HG02981 (cell line): ENCODE data around the gene ELP2.
"Not testable (repeated sequence)": the region's sequence is repeated elsewhere in the genome, so short reads cannot be mapped to it uniquely, and the experiment has no call there.

Experiments used
- ATAC-seq: cut with Tn5 transposase; IDR thresholded peaks from one replicate; pipeline ENCODE4 v1.9.1; 2021; ENCODE audit warnings: mild to moderate bottlenecking, moderate library complexity; ENCODE audit not compliant: unreplicated experiment

The ELP2 gene

DNA sequence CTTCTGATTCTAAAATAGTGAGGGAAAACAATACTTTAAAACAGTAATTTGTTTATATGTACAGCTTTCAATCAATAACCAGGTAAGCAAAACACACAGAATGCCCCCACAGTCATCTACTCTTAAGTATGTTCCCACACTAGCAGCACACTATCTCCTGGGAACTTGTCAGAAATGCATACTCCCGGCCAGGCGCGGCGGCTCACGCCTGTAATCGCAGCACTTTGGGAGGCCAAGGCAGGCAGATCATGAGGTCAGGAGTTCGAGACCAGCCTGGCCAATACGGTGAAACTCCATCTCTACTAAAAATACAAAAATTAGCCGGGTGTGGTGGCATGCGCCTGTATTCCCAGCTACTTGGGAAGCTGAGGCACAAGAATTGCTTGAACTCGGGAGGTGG, 12.9 kb upstream of the ELP2 start:
- ATAC-seq: not testable (repeated sequence)

DNA sequence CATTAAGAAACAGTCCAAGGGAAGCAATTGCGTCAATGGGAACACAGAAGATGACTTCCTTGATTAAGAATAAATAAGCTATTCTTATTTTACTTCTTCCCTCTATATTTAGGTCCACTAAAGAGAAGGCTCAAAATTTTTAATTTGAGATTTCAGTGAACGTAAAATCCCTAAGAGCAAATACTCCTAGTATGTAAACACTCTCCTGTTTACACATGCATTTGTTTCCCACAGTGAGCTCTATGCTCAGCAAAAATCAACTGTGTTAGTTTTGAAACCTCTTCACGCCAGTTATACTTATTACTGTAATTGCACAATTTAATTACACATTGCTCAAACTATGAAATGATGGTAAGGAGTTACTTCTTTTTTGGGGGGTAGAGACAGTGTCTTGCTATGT, 9.4 kb upstream of the ELP2 start:
- ATAC-seq: no peak

DNA sequence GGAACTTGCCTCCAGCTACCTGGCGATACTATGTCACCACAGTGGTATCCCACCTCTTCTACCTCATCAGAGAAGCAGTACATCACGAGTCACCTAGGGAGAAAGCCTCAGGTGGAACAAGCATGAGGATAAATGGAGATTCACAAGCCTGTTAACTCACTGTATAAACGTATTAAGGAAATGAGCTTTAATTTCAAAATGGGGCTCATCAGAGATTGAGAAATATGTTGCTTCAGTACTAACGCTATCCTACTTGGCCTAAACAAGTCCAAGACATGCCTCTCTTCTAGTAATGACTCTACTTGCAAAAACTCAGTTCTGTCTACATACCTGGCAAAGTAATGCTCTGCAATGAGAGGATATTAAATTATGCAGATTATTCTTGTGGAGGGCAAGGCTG, 4.9 kb upstream of the ELP2 start:
- ATAC-seq: no peak

DNA sequence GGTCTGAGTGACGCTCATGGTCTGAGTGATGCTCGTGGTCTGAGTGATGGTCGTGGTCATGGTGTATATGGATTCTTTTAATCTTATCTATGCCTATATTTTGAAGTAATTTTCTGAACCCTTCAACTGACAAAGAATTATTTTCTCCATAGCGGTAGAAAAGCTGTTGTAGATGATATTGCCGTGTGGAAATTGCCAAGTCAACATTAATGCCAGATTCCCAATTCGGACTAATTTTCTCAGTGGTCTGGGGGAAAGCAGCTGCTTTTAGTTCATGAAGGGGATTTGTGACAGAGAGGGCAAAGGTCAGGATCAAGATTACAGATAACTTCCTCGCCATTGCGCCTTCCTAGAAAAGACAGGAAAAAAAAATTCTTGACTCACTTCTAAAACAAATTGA, 3.0 kb upstream of the ELP2 start:
- ATAC-seq: no peak

DNA sequence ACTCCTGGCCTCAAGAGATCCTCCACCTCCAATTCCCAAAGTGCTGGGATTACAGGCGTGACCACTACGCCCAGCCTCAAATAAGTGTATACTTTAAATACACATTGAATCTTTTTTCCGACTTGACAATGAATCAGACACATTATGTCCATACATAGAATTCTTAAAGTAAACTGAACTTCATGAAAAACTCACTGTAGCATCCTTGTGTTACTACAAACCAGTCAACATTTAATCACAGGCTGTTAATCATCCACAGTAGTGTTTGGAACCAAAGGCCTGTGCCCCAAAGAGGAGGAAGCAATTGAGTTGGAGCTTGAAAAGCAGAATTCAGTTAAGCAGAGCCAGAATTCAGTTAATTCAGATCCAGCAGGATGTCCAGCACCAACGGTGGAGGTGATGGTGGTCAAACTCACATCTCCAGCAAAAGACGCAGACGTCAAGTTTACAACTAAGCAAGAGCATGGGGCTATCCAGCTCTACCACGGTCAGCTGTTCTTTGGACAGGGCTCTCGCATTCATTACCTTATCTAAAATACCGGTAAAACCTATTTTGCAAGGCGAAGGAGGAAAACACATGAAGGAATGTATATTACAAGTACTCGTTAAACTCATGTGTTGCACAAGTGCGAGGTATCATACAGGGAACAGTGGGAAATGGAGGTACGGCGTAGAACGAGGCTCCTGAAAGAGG, 1.7 kb upstream of the ELP2 start:
- no peak for ATAC-seq

DNA sequence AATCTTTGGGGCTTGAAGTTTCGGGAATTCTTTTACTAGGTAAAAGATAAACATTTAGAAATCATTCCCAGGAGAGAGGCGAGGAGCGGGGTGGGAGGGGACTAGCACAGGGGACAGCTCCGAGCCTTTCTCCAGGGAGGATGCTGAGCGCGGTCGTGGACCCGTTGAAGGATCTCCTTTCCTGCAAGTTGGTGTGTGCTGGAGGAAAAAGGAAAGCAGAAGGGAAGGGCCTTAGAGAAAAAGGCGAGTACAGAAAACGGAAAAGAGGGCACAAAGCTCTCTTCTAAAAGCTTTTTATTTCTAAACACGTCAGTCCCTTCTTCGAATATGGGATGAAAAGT, 1.2 kb upstream of the ELP2 start:
- ATAC-seq: no peak

DNA sequence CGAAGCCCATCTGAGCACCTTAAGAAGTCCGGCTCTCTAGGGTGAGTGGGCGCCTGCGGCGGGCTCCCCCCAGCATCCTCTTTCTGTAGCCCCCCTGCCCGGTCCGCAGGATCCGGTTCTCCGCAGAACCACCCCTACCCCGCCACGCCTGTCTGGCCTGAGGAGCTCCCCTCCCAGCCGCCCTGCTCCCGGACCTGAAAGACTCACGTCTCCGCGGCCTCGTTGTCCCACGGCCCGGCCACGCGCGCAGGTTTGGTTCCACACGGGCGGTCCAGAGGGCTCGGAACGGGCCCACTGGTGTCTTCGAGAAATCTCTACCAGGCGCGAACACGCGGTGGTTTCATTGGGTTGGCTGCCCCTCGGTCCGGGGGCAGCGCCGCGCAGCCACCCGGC, 796 bp upstream of the ELP2 start:
- peak; percentile 8 for ATAC-seq

DNA sequence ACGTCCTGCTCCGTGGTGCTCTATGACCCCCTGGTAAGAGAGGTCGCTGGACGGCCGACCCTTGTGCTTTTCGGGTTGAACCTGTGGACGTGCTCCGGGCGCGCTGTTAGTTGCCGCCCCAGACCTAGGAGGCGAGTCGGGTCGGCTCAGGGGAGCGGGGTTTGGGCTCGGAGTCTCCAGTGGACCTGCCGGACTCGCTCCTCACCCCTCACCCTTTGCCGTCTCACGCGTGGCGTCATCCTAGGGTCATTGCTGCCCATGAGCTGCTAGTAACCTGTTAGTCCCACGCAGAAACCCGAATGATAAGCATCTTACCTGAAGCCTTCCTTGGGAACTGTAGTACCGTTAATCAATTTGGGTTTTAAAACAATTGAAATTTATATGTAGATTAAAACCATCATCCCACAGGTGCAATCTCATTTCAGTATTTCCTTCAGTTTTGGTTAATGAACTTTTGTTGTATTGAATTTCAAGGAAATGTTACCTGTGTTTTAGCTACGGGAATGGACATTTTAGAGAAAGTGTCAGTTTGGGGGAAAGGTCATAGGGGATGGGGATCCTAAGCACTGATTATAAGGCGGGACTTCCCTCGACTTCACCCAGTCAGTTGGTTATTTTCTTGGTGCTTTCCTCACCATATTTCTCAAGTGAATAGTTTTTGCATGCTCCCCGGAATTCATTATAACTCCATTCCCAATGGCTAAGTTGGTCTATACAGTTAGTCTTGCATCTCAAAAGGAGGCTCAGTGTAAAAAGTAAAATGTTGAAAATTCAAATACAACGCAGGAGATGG, 536 bp downstream of the ELP2 start:
- ATAC-seq: peak; percentile 22

DNA sequence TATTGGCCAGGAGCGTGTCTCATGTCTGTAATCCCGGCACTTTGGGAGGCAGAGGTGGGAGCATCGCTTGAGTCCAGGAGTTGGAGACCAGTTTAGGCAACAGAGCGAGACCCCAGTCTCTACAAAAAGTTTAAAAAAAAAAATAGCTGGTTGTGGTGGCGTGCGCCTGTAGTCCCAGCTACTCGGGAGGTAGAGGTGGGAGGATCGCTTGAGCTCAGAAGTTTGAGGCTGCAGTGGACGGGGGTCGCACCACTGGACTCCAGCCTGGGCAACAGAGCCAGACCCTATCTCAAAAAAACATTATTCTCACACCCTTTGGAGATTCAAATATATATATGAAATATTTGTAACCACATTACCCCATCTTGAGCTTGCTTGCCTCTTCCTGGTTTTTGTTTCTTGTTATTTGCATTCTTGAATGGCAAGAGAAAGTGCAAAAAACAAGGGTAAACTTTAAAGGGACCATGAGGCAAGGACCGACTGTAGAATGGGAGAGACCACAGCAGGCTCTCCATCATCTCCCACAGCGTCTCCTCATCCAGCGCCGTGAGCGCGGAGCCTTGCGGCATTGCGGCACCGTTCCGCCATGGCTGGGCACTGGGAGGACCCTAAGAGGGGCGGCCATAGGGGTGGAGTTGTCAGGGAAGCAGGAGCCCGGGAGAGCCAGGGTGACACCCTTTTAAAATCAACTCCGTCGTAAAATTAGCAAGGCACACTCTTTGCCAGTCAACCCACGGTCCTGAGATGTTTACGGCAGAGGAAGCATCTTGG, 1.4 kb downstream of the ELP2 start:
- ATAC-seq: no peak

DNA sequence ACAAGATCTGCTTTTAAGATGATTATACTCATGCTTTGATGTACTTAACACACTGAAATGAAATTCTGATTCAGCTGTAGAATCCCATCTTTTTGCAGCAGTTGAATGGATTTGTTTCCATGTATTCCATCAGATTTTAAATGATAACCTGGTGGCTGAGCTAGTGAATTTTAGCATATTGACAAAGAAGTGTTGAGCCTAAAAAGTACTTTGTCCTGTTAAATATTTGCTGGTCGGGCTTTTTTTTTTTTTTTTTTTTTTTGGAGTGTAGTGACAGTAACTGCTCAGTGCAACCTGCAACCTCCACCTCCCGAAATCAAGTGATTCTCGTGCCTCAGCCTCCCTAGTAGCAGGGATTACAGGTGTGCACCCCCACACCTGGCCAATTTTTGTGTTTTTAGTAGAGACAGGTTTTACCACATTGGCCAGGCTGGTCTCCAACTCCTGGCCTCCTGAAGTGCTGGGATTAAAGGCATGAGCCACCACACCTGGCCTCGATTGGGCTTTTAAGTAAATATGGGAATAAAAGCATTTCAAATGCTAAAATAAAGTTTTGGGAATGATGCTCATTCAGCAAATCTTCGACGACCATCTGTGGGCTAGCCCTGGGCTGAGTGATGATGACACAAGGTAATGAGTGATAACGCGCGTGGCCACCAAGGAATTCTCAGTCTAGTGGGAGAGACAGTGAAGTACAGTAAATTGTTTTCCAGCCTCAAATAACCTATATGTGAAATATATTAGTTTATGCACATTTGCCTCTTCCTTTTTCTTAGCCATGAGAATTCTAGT, 2.2 kb downstream of the ELP2 start:
- no peak for ATAC-seq

DNA sequence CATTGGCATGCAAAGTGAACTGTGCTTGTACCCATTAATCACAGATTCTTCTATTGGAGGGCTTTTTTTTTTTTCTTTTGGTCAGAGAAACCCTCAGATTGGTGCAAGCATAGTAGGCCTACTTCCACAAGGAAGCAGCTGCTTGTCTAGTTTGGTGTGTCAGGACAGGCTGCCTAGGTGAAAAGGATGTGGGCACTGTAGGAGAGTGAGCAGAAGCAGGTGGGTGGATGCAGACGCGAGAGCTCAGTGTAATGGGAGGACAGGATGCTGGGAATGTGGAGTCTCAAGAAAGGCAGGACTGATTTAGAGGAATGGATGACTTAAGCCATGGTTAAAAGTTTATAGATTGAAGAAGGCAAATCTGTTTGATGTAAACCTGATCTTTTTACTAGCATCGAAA, 3.1 kb downstream of the ELP2 start:
- ATAC-seq: no peak

DNA sequence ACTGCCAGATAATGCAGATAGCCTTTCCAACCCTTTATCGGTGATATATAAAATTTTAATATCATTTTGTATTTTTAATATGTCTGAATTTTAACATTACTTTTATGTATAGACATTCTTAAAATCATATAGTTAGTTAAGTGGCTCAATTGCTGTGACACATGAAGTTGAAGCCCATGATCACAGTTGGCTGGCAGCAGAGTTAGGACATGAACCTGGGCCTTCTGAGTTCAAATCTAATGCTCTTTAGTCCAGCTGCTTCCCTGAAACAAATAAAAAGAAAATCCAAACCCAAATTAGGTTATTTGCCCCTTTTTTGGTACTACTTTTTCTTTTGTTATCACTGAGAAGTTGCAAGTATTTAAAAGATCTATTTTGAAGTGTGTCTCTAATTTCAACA, 5.6 kb downstream of the ELP2 start:
- ATAC-seq: no peak

DNA sequence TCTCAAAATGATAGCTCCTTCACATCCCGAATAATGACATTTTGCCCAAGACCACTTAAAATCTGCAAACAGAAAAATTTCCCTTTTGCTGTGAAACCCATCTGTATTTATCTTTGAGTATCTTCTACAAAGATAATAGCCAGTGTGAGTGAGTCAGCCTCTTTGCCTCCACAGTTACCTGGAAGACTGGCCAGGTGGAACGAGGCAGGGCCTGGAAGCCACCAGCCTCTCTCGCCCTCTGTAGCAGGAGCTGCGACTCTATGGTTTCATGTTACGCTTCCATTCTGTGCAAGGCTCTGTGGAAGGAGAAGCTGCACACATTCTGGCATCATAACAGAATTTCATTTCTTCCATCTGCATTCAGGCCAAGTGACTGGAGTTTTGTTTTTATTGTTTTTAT, 9.5 kb downstream of the ELP2 start:
- ATAC-seq: no peak

DNA sequence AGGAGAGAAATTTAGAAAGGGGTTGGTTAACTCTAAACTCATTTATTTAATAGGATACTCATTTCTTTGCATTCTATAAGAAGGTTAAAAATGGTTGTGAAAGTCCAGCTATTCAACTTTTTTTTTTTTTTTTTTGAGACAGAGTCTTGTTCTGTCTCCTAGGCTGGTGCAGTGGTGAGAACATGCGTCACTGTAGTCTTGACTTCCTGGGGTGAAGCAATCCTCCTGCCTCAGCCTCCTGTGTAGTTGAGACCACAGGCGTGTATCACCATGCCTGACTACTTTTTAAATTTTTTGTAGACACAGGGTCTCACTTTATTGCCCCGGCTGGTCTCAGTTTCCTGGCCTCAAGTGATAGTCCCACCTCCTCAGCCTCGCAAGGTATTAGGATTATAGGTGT, 11.9 kb downstream of the ELP2 start:
- no peak for ATAC-seq

DNA sequence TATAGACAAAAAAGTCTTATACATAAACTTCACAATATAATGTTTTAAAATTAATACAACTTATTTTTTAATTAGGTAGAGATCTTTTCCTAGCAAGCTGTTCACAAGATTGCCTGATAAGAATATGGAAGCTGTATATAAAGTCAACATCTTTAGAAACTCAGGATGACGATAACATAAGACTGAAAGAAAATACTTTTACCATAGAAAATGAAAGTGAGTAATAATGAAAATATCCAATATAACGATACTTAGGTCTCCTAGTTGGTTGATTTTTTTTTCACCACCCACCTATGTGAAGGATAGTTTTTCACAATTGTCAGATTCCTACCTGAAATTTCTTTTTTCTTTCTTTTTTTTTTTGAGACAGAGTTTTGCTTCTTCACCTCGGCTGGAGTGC, 13.1 kb downstream of the ELP2 start:
- ATAC-seq: no peak

DNA sequence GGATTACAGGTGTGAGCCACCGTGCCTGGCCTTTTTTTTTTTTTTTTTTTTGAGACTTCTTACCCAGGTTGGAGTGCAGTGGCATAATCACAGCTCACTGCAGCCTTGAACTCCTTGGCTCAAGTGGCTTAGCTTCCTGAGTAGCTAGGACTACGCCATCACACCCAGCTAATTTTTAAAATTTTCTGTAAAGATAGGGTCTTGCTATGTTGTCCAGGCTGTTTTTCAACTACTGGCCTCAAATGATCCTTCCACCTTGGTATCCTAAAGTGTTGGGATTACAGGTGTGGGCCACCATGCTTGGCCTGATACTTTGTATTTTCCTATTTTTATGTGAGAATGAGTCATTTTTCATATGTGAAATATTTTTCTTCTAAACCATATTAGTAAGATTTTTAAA, 13.7 kb downstream of the ELP2 start:
- no peak for ATAC-seq

DNA sequence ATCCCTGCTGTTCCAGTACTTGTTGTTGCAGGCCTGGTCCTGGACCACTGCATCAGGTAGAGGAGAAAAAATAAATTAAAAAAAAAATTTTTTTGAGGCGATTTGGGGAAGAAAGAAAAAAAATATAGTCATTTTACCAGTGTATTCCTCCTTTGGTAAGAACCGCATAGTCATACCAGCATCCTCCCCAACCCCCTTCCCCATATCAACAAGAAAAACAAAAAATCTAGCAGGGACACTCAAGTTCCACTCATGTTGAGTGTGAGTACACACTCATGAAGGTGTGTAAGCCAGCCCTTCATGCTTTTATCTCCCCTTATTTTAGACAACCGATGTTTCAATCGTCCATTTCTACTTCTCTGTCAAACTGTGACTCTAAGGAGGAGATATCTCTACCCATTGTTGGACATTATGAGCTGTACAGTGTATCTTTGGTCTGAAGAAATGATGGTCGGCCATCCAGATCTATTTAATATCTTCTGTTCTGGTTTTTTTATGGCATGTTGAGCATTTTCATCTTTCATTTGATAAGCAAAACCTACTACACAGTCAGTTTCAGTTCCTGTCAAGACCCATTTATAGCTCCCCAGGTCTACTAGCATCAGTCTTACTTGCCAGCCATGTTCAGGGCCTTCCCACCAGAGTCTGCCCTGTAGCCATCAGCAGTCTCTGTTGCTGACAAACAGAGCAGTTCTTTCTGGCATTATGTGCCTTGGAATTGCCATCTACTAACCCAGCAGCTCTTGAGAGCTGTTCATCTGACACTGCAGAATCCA, 20.0 kb downstream of the ELP2 start:
- peak; percentile 93 for ATAC-seq

DNA sequence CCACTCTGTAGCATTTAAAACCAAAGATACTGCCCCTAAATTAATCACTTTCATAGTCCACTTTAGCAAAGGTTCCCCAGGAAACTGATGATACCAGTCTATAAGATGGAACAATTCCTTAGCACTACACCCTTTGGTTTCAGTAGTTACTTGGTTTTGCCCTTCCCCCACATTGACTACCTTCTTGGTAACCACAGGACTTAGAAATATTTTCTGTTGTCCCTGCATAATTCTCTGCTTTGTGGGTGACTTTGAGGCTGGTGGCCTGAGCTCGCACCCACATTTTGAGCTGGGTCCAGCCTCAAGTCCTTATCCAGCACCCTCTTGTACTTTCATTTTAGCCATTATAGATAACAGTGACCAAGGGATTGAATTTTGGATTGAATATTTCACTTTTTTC, 23.1 kb downstream of the ELP2 start:
- ATAC-seq: no peak

DNA sequence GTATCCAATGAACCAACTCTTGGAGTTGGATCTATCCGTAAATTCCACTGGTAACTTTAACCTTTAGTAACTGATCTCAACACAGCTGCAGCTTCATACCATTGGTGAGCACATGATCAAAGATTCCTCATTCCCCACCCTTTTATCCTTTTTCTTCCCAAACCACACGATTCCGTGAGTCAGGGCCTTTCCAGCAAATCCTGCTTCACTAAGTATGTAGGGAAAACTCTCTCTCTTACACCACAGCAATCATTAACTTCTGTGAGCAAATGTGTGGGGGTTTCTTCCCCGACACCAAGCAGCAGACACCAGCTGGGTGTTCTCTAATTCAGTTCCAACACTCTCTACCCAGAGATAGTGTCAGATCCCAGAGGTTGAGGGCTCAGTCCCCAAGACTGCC, 23.5 kb downstream of the ELP2 start:
- ATAC-seq: no peak

DNA sequence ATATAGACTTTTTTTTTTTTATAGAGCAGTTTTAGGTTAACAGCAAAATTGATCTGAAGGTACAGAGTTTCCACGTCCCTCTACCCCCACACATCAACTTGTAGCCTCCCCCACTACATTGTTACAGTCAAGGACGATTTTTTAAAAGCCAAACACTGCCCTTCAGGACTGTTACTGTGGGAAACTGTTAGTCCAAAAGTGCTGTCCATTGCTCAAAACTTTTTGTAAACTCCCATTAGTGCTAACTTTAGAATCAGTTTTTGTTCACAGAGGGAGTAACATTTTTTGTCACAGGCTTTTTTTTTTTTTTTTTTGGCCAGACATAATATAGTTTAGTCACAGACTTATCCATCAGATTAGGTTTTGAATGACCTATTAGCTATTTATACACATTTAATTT, 24.1 kb downstream of the ELP2 start:
- ATAC-seq: no peak
